Glutamatergic neuron (in vitro differentiated cells): ENCODE data around the gene NR2F1-AS1. TPM values are rescaled to one million over a fixed set of nuclear protein-coding genes. Genes with fewer than 3 reads are reported as not detected.

Source experiments
- DNase-seq: peaks from one replicate; pipeline ENCODE4 v3.0.0; 2022
- H3K27ac Mint-ChIP-seq: one replicate; pipeline ENCODE4 v1.8.0; 2020; ENCODE audit warnings: mild to moderate bottlenecking, mixed read lengths, inconsistent platforms; ENCODE audit not compliant: unreplicated experiment
- H3K27me3 Mint-ChIP-seq: one replicate; pipeline ENCODE4 v1.8.0; 2020; ENCODE audit warnings: mild to moderate bottlenecking, moderate library complexity, mixed read lengths, inconsistent platforms; ENCODE audit not compliant: unreplicated experiment
- H3K36me3 Mint-ChIP-seq: one replicate; pipeline ENCODE4 v1.8.0; 2020; ENCODE audit warnings: mild to moderate bottlenecking, mixed read lengths, inconsistent platforms; ENCODE audit not compliant: unreplicated experiment
- H3K4me1 Mint-ChIP-seq: one replicate; pipeline ENCODE4 v1.8.0; 2020; ENCODE audit warnings: mild to moderate bottlenecking, low read depth, mixed read lengths, inconsistent platforms; ENCODE audit not compliant: unreplicated experiment
- H3K4me3 Mint-ChIP-seq: one replicate; pipeline ENCODE4 v1.8.0; 2020; ENCODE audit warnings: mild to moderate bottlenecking, mixed read lengths, inconsistent platforms; ENCODE audit not compliant: unreplicated experiment
- H3K9me3 Mint-ChIP-seq: one replicate; pipeline ENCODE4 v1.8.0; 2020; ENCODE audit warnings: mild to moderate bottlenecking, moderate library complexity, mixed read lengths, inconsistent platforms; ENCODE audit not compliant: unreplicated experiment
- CTCF ChIP-seq: fragments of 200-600 bp; sonication (generic); IDR thresholded peaks from one replicate; pipeline ENCODE4 v1.5.0; 2021; ENCODE audit not compliant: partially characterized antibody, unreplicated experiment
- total RNA-seq: library from RNA; stranded (reverse); fragmentation: NEBNext Ultra II Directional; extraction: Animal tissue kit (Norgen Biotek cat#: 25700); gene quantifications from one replicate; pipeline ENCODE4 v1.2.1, GENCODE V29; 2021; ENCODE audit not compliant: unreplicated experiment

The NR2F1-AS1 gene
- total RNA-seq, 1 donor from 2014 or later = 0.39 TPM

GRCh38 chr5:93384995-93385394, 196.0 kb downstream of the NR2F1-AS1 start:
- TF ChIP-seq CTCF = no peak
- Mint-ChIP-seq H3K4me3 (no peak overlapping the region), H3K36me3 (no peaks in the 10 kb centered on the region), H3K9me3 (no peaks in the 10 kb centered on the region), H3K27me3 (no peaks in the 10 kb centered on the region), H3K4me1 (no peaks in the 10 kb centered on the region), H3K27ac (no peak overlapping the region)
- DNase-seq = no peak

GRCh38 chr5:93384026-93384425, 197.0 kb downstream of the NR2F1-AS1 start:
- Mint-ChIP-seq H3K4me1 (no peaks in the 10 kb centered on the region), H3K27ac (no peak overlapping the region), H3K27me3 (no peaks in the 10 kb centered on the region), H3K4me3 (no peak overlapping the region), H3K36me3 (no peaks in the 10 kb centered on the region), H3K9me3 (no peaks in the 10 kb centered on the region)
- no peak for TF ChIP-seq CTCF
- no peak for DNase-seq

- Mint-ChIP-seq H3K4me3 (no peak overlapping the region), H3K27me3 (no peaks in the 10 kb centered on the region), H3K27ac (no peak overlapping the region), H3K4me1 (no peaks in the 10 kb centered on the region), H3K36me3 (no peaks in the 10 kb centered on the region), H3K9me3 (no peaks in the 10 kb centered on the region)
- DNase-seq = no peak
- TF ChIP-seq CTCF = no peak
Measured at GRCh38 chr5:93382188-93382825, 198.7 kb downstream of the NR2F1-AS1 start.

GRCh38 chr5:93381057-93381456, 200.0 kb downstream of the NR2F1-AS1 start:
- no peaks in the 10 kb centered on the region for H3K36me3 Mint-ChIP-seq
- no peaks in the 10 kb centered on the region for H3K27me3 Mint-ChIP-seq
- no peaks in the 10 kb centered on the region for H3K9me3 Mint-ChIP-seq
- TF ChIP-seq CTCF = no peak
- no peak overlapping the region for H3K4me3 Mint-ChIP-seq
- no peak overlapping the region for H3K27ac Mint-ChIP-seq
- no peaks in the 10 kb centered on the region for H3K4me1 Mint-ChIP-seq
- no peak for DNase-seq

- Mint-ChIP-seq H3K9me3 (peaks cover 2% of the 10 kb centered on the region), H3K27me3 (no peaks in the 10 kb centered on the region), H3K4me3 (no peak overlapping the region), H3K4me1 (no peaks in the 10 kb centered on the region), H3K27ac (no peak overlapping the region), H3K36me3 (peaks cover 5% of the 10 kb centered on the region)
- DNase-seq = no peak
- TF ChIP-seq CTCF = no peak
Measured at GRCh38 chr5:93378073-93378472, 202.9 kb downstream of the NR2F1-AS1 start.
